Measurements from ENCODE around the gene CERS4.

DNA sequence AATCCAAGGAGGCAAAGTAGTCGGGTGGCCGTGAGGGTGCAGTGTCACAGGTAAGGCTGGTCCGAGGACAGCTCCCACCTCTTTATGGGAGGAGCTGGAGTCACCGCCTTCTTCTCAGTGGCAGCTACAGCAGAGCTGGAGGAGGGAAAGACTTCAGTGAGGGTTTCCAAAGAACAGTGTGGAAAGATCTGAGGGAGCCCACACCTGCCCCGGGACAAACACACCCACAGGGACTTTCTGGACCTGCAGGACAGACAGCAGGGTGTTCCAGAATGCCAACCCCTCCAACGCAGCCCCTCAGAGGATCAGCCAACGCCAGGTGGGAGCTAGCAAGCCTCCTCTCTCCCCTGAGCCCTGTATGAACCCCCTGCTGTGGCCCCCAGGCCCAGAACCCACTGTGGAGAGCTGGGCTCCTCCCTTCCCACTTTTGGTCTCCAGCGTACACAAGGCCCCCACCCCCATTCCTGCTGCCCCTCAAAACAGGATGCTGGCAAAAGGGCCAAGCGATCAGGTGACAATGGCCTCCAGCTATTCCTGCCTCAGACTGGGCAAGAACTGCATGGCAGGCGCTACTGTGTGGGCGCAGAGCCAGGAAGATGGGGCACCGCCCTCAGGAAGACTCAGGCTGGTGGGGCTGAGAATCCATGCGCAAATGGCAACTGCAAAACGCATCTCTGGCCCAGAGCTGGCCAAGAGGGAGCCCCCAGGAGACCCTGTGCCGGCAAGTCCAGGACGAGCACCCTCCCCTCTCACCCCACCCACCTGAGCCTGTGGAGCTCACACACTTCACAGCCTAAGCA, 102.5 kb downstream of the CERS4 start:
- TF ChIP-seq EZH2 (IDR thresholded peaks at IDR 0.05; ENCODE audit: insufficient read depth, poor library complexity, severe bottlenecking) (no peak), EZH2phosphoT487 (IDR thresholded peaks at IDR 0.05; ENCODE audit: insufficient read depth, low read depth) (no peak)
